ENCODE measurements around the gene GRPEL2. TPM values are rescaled to one million over a fixed set of nuclear protein-coding genes. Genes with fewer than 3 reads are reported as not detected.

GRPEL2 gene
- total and polyA plus RNA-seq, 2 of the 8 experiments (the other 6 are each of a cell fraction or from before 2014, with no cell fraction given): 11.2 to 52.2 TPM

DNA sequence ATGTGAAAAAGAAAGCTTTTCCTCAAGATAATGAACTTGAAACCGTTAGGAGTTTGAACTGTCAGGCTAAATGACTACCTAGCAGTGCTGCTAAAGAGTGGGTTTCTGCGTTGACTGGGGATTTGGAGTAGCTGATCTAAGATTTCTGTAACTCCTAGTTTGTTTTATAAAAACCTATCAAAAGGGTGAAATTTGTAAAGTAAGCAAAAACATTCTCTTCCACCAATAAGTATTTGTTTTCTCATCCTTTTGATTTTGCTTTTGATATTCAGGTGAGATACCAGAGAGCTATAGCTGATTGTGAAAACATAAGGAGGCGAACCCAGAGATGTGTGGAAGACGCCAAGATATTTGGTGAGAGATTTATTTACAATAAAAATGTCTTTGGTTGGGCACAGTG, 4.1 kb downstream of the GRPEL2 start:
- Histone ChIP-seq H3K4me2 (ENCODE audit: insufficient read depth in 1 of 2, low read depth in 2 of 2, low read length in 2 of 2) (no peak overlapping the region), H3K9ac (replicated peaks in 1 of 4; ENCODE audit: extremely low read depth in 1 of 4, low read depth in 3 of 4, low read length in 3 of 4) (no peak overlapping the region), H2AFZ (ENCODE audit: low read length) (no peak overlapping the region), H3K4ac (replicated peaks; ENCODE audit: insufficient read length, low read depth, low read length) (no peak overlapping the region), H4K8ac (ENCODE audit: extremely low read depth, insufficient read depth, low read length) (no peak overlapping the region), H3K27me3 (replicated peaks in 1 of 4; ENCODE audit: control insufficient read depth in 3 of 4, extremely low read depth in 1 of 4, insufficient read depth in 3 of 4, low read length in 3 of 4) (no peaks in the 10 kb centered on the region), H4K5ac (ENCODE audit: insufficient read length, low read depth, low read length) (no peak overlapping the region), H3K36me3 (ENCODE audit: control insufficient read depth in 2 of 4, insufficient read depth in 4 of 4, low read length in 3 of 4) (peaks cover 26 to 75% (median 49%) of the 10 kb centered on the region in 4 experiments), H3K56ac (replicated peaks; ENCODE audit: insufficient read length, low read depth, low read length) (no peak overlapping the region), H3K14ac (ENCODE audit: insufficient read length) (no peak overlapping the region), H3K79me1 (ENCODE audit: low read depth, low read length) (no peaks in the 10 kb centered on the region; the same call in 1 of the 2 replicates), H2BK20ac (ENCODE audit: low read length) (no peak overlapping the region), H4K91ac (replicated peaks; ENCODE audit: insufficient read length, low read length) (no peak overlapping the region), H3K18ac (ENCODE audit: extremely low read depth, low read length) (no peak overlapping the region), H3K9me3 (ENCODE audit: insufficient read depth in 2 of 2, low read depth in 1 of 2, low read length in 1 of 2) (no peaks in the 10 kb centered on the region), H2BK5ac (ENCODE audit: low read depth, low read length) (no peak overlapping the region), H3K27ac (ENCODE audit: low read depth, low read length) (no peak overlapping the region), H2BK120ac (replicated peaks; ENCODE audit: low read depth, low read length) (no peak overlapping the region), H3K79me2 (ENCODE audit: control insufficient read depth in 1 of 2, insufficient read depth in 2 of 2, low read length in 2 of 2) (peaks cover 0 to 32% of the 10 kb centered on the region in 2 experiments; a peak in 2 of 4 replicates), H2BK12ac (ENCODE audit: low read depth, low read length) (no peak overlapping the region), H3K4me1 (replicated peaks in 1 of 4; ENCODE audit: control insufficient read depth in 3 of 4, insufficient read depth in 4 of 4, low read length in 3 of 4) (peaks cover 0 to 5% (median 1%) of the 10 kb centered on the region in 4 experiments; a peak in 4 of 7 replicates), H2AK5ac (ENCODE audit: low read depth, low read length) (no peak overlapping the region), H2BK15ac (ENCODE audit: low read length) (no peak overlapping the region), H4K20me1 (replicated peaks in 1 of 2; ENCODE audit: control insufficient read depth in 1 of 2, insufficient read depth in 2 of 2, low read length in 2 of 2) (peaks cover 3 to 4% of the 10 kb centered on the region in 2 experiments), H3K23ac (ENCODE audit: insufficient read length) (no peak overlapping the region), H3K23me2 (ENCODE audit: low read depth, low read length) (peaks cover 12% of the 10 kb centered on the region), H3K4me3 (ENCODE audit: extremely low read depth in 1 of 4, insufficient read depth in 2 of 4, low read depth in 3 of 4, low read length in 4 of 4) (no peak overlapping the region)
- ChIA-PET CTCF (ENCODE audit: partially characterized antibody) (interaction anchor here (0.7 to 1.0 kb wide), 2 partner anchors 22 to 32 kb away, joined by 3 to 4 read pairs; no protein-coding TSS in a partner anchor), POLR2A (ENCODE audit: partially characterized antibody) (interaction anchor here (1.3 to 1.8 kb wide), 2 partner anchors 28 to 57 kb away, joined by 3 to 4 read pairs; no protein-coding TSS in a partner anchor)
- 92% methylated on average over 4 of the region's 4 CpGs; no CpG with 5 or more reads in 1 of the 2 experiments for WGBS, 2 experiments (ENCODE audit: extremely low coverage in 1 of 2, insufficient coverage in 1 of 2, insufficient read length in 1 of 2, insufficient replicate concordance in 2 of 2, low coverage in 1 of 2, low lambda C conversion rate in 2 of 2, missing lambda C conversion rate in 1 of 2)
- DNase-seq (ENCODE audit: low read depth in 1 of 2, low spot score in 2 of 2) (no peak), FAIRE-seq (no peak)
- TF ChIP-seq, protein P1, sequence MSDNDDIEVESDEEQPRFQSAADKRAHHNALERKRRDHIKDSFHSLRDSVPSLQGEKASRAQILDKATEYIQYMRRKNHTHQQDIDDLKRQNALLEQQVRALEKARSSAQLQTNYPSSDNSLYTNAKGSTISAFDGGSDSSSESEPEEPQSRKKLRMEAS (IDR thresholded peaks at IDR 0.05): no peak
- TF ChIP-seq ASH2L (IDR thresholded peaks at IDR 0.05; ENCODE audit: low read length) (no peak), EZH2 (IDR thresholded peaks at IDR 0.05; ENCODE audit: low read depth, low read length, severe bottlenecking) (no peak), HDAC2 (IDR thresholded peaks at IDR 0.05; ENCODE audit: borderline replicate concordance in 1 of 2, low read depth in 2 of 2, low read length in 2 of 2) (no peak), ZNF274 (IDR thresholded peaks at IDR 0.05; ENCODE audit: borderline replicate concordance, extremely low read depth, low read length) (no peak), GTF2F1 (IDR thresholded peaks at IDR 0.05; ENCODE audit: borderline replicate concordance, low read depth, low read length) (no peak), CHD1 (IDR thresholded peaks at IDR 0.05; ENCODE audit: low read depth, low read length) (no peak), KDM5A (IDR thresholded peaks at IDR 0.05; ENCODE audit: low read length) (no peak), SUZ12 (IDR thresholded peaks at IDR 0.05; ENCODE audit: low read length) (no peak), SIRT6 (IDR thresholded peaks at IDR 0.05; ENCODE audit: low read length) (no peak), BCL11A (IDR thresholded peaks at IDR 0.05; ENCODE audit: low read depth in 2 of 2, low read length in 2 of 2) (no peak), TAF1 (IDR thresholded peaks at IDR 0.05; ENCODE audit: low read depth, low read length) (no peak), SP2 (IDR thresholded peaks at IDR 0.05; ENCODE audit: low read length) (no peak)
- TF ChIP-seq, protein P2, sequence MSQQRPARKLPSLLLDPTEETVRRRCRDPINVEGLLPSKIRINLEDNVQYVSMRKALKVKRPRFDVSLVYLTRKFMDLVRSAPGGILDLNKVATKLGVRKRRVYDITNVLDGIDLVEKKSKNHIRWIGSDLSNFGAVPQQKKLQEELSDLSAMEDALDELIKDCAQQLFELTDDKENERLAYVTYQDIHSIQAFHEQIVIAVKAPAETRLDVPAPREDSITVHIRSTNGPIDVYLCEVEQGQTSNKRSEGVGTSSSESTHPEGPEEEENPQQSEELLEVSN (IDR thresholded peaks at IDR 0.05): no peak

Data from H1 (cell line).